MCF 10A (cell line): ENCODE results near the gene FBLN2. TPM values are rescaled to one million over a fixed set of nuclear protein-coding genes. Genes with fewer than 3 reads are reported as not detected.
"Not testable (repeated sequence)": the region's sequence is repeated elsewhere in the genome, so short reads cannot be mapped to it uniquely, and the experiment has no call there.

Experiments used
- BruUV-seq: library from RNA; stranded (reverse); fragments of 400-500 nt; replicated peaks from 2 replicates; lab custom pipeline; 2021; lab: Mats Ljungman, UMichigan
- CTCF ChIA-PET: fragments of 300-600 bp; sonication (Branson Sonifier 250); formaldehyde crosslinking; extraction: SDS; loops from one replicate; lab custom pipeline; 2021; ENCODE audit warnings: antibody characterized with exemption, inconsistent platforms; lab: Yijun Ruan, JAX
- POLR2A ChIA-PET: fragments of 300-600, 350-650 bp; sonication (Branson Sonifier 250); formaldehyde crosslinking; extraction: SDS; loops from one replicate; lab custom pipeline; 2020; ENCODE audit warnings: antibody characterized with exemption, inconsistent platforms; lab: Yijun Ruan, JAX
- DNase-seq: peaks from one replicate; pipeline ENCODE4 v3.0.0-alpha.2; 2018; ENCODE audit not compliant: unreplicated experiment
- H3K27ac Mint-ChIP-seq: one replicate; pipeline ENCODE4 v1.8.0; 2022; ENCODE audit warnings: mild to moderate bottlenecking, low read depth, mixed read lengths; ENCODE audit not compliant: unreplicated experiment
- H3K27me3 Mint-ChIP-seq: one replicate; pipeline ENCODE4 v1.8.0; 2022; ENCODE audit warnings: mixed read lengths; ENCODE audit not compliant: insufficient read depth, unreplicated experiment
- H3K36me3 Mint-ChIP-seq: one replicate; pipeline ENCODE4 v1.8.0; 2022; ENCODE audit warnings: mild to moderate bottlenecking, moderate library complexity, mixed read lengths; ENCODE audit not compliant: insufficient read depth, unreplicated experiment
- H3K4me1 Mint-ChIP-seq: one replicate; pipeline ENCODE4 v1.8.0; 2022; ENCODE audit warnings: mixed read lengths; ENCODE audit not compliant: insufficient read depth, unreplicated experiment
- H3K4me3 Mint-ChIP-seq: one replicate; pipeline ENCODE4 v1.8.0; 2022; ENCODE audit warnings: mild to moderate bottlenecking, moderate library complexity, mixed read lengths; ENCODE audit not compliant: unreplicated experiment
- H3K9me3 Mint-ChIP-seq: one replicate; pipeline ENCODE4 v1.8.0; 2022; ENCODE audit warnings: mixed read lengths; ENCODE audit not compliant: unreplicated experiment
- CTCF ChIP-seq: fragments of 200-600 bp; IDR thresholded peaks from one replicate; pipeline ENCODE4 v1.8.0; 2022; ENCODE audit warnings: antibody characterized with exemption, mild to moderate bottlenecking; ENCODE audit not compliant: unreplicated experiment
- intact Hi-C: fragments of 100-400 bp; cut with micrococcal nuclease; formaldehyde crosslinking; loops from 2 replicates; pipeline ENCODE4 v1.14.1; 2022
- total RNA-seq: library from RNA; stranded (reverse); gene quantifications from 2 replicates; pipeline ENCODE4 v1.2.3, GENCODE V29; 2022

The FBLN2 gene
- total RNA-seq, 1 experiment from 2014 or later, result not detected

- Mint-ChIP-seq H3K4me3 (no peak overlapping the region), H3K9me3 (no peaks in the 10 kb centered on the region), H3K27ac (no peak overlapping the region), H3K27me3 (no peaks in the 10 kb centered on the region), H3K4me1 (peaks cover 16% of the 10 kb centered on the region), H3K36me3 (no peaks in the 10 kb centered on the region)
- ChIA-PET POLR2A (interaction anchor here (0.6 to 1.5 kb wide), 2 partner anchors 11 to 489 kb away, joined by 3 to 5 read pairs; no protein-coding TSS in a partner anchor), CTCF (interaction anchor here (0.8 to 1.4 kb wide), 2 partner anchors 11 to 62 kb away, joined by 3 to 4 read pairs; no protein-coding TSS in a partner anchor)
- no TSS peak for BruUV-seq
- intact Hi-C loops, result no loop called here
- no peak for TF ChIP-seq CTCF
- no peak for DNase-seq
These were observed 9.7 kb downstream of the FBLN2 start for GRCh38 chr3:13558651-13559050.

GRCh38 chr3:13559764-13560525 lies 11.0 kb downstream of the FBLN2 start:
- H3K4me3 Mint-ChIP-seq, result no peak overlapping the region
- no peak overlapping the region for H3K27ac Mint-ChIP-seq

GRCh38 chr3:13561376-13561775 lies 12.5 kb downstream of the FBLN2 start:
- Mint-ChIP-seq H3K4me3 (no peak overlapping the region), H3K27me3 (no peaks in the 10 kb centered on the region), H3K27ac (no peak overlapping the region), H3K9me3 (no peaks in the 10 kb centered on the region), H3K4me1 (peaks cover 16% of the 10 kb centered on the region), H3K36me3 (no peaks in the 10 kb centered on the region)
- ChIA-PET CTCF (no interaction called here), POLR2A (no interaction called here)
- no peak for TF ChIP-seq CTCF
- intact Hi-C loops, result no loop called here
- DNase-seq, result no peak
- no TSS peak for BruUV-seq

More at GRCh38 chr3:13559764-13560525, 11.0 kb downstream of the FBLN2 start:
- no peak for DNase-seq
- Mint-ChIP-seq H3K4me1 (peaks cover 16% of the 10 kb centered on the region), H3K9me3 (no peaks in the 10 kb centered on the region), H3K27me3 (no peaks in the 10 kb centered on the region), H3K36me3 (no peaks in the 10 kb centered on the region)
- no TSS peak for BruUV-seq
- no peak for TF ChIP-seq CTCF
- ChIA-PET POLR2A (interaction anchor here (0.5 to 1.5 kb wide), 3 partner anchors 13 to 260 kb away, joined by 3 to 5 read pairs (median 5); no protein-coding TSS in a partner anchor), CTCF (interaction anchor here (0.6 to 1.4 kb wide), 10 partner anchors 9 to 976 kb away, joined by 3 to 4 read pairs (median 3); no protein-coding TSS in a partner anchor)
- intact Hi-C loops, result no loop called here

GRCh38 chr3:13561967-13562366 lies 13.0 kb downstream of the FBLN2 start:
- no peak overlapping the region for H3K4me3 Mint-ChIP-seq
- H3K27me3 Mint-ChIP-seq, result no peaks in the 10 kb centered on the region
- intact Hi-C loops, result no loop called here
- TF ChIP-seq CTCF, result no peak
- no peaks in the 10 kb centered on the region for H3K36me3 Mint-ChIP-seq
- BruUV-seq, result no TSS peak
- no peak for DNase-seq
- H3K9me3 Mint-ChIP-seq, result no peaks in the 10 kb centered on the region
- ChIA-PET POLR2A (no interaction called here), CTCF (interaction anchor here (0.7 to 0.9 kb wide), 2 partner anchors 319 to 624 kb away, joined by 3 read pairs; no protein-coding TSS in a partner anchor)
- H3K27ac Mint-ChIP-seq, result no peak overlapping the region
- peaks cover 16% of the 10 kb centered on the region for H3K4me1 Mint-ChIP-seq

- H3K9me3 Mint-ChIP-seq, BruUV-seq, DNase-seq, intact Hi-C loops, H3K27ac Mint-ChIP-seq, H3K4me3 Mint-ChIP-seq, H3K27me3 Mint-ChIP-seq, POLR2A ChIA-PET, H3K36me3 Mint-ChIP-seq: not testable (repeated sequence)
- CTCF ChIA-PET, result interaction anchor here (0.7 to 0.9 kb wide), 2 partner anchors 318 to 625 kb away, joined by 3 read pairs; no protein-coding TSS in a partner anchor
- peaks cover 16% of the 10 kb centered on the region for H3K4me1 Mint-ChIP-seq
These were observed 13.5 kb downstream of the FBLN2 start for GRCh38 chr3:13562421-13562820.
